ENCODE measurements around the gene RETREG2. TPM values are rescaled to one million over a fixed set of nuclear protein-coding genes. Genes with fewer than 3 reads are reported as not detected.

RETREG2 gene
- total and polyA plus RNA-seq, 2 of the 8 experiments (the other 6 are each of a cell fraction or from before 2014, with no cell fraction given), result 51.3 to 67.4 TPM

DNA sequence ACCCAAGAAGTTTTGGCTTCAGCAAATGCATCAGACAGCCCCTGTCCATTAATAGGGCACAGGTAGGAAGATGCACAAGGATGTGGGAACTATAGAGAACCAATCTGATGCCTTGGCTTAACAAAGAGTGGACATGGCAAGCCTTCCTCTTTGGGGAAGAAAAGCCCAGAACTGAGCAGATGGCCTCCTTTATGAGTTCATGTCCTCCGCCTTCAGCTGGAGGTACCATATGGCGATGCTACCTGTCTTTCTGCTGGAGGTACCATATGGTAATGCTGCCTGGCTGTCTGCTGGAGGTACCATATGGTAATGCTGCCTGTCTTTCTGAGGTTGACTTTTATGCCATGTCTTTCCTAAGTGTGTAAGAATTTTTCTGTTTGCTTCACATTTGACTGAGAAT is 6.0 kb downstream of the RETREG2 start (continued):
- TF ChIP-seq CHD7 (IDR thresholded peaks at IDR 0.05; ENCODE audit: insufficient replicate concordance, low read length) (no peak), POLR2AphosphoS5 (IDR thresholded peaks at IDR 0.05; ENCODE audit: low read depth, low read length) (no peak), EP300 (IDR thresholded peaks at IDR 0.05; ENCODE audit: borderline replicate concordance in 1 of 2, low read depth in 2 of 2, low read length in 2 of 2) (no peak), TAF1 (IDR thresholded peaks at IDR 0.05; ENCODE audit: low read depth, low read length) (no peak), SP1 (IDR thresholded peaks at IDR 0.05; ENCODE audit: low read depth, low read length) (no peak), KDM4A (IDR thresholded peaks at IDR 0.05; ENCODE audit: low read depth, low read length, severe bottlenecking) (no peak), HDAC6 (IDR thresholded peaks at IDR 0.05; ENCODE audit: low read depth, low read length) (no peak), PHF8 (conservative IDR thresholded peaks at IDR 0.05; ENCODE audit: low read depth, low read length) (no peak), SAP30 (IDR thresholded peaks at IDR 0.05; ENCODE audit: insufficient read depth, insufficient replicate concordance, low read length) (no peak)
- TF ChIP-seq, protein P1, sequence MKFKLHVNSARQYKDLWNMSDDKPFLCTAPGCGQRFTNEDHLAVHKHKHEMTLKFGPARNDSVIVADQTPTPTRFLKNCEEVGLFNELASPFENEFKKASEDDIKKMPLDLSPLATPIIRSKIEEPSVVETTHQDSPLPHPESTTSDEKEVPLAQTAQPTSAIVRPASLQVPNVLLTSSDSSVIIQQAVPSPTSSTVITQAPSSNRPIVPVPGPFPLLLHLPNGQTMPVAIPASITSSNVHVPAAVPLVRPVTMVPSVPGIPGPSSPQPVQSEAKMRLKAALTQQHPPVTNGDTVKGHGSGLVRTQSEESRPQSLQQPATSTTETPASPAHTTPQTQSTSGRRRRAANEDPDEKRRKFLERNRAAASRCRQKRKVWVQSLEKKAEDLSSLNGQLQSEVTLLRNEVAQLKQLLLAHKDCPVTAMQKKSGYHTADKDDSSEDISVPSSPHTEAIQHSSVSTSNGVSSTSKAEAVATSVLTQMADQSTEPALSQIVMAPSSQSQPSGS (IDR thresholded peaks at IDR 0.05; ENCODE audit: low read length), result no peak

Data from H1 (cell line).